Measurements from ENCODE around the gene PPTC7.
"Not testable (repeated sequence)": the region's sequence is repeated elsewhere in the genome, so short reads cannot be mapped to it uniquely, and the experiment has no call there.

DNA sequence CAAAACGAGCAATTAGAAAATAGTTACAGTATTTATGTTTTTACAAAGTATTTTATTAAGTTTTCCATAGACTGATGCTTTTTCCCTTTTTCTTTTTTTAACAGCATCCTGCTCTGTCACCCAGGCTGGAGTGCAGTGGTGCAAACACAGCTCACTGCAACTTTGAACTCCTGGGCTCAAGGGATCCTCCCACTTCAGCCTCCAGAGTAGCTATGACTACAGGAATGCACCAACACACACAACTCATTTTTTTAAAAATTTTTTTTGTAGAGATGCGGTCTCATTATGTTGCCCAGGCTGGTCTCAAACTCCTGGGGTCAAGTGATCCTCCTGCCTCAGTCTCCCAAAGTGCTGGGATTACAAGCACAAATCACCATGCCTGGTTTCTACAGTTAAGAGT, 24.2 kb downstream of the PPTC7 start:
- TF ChIP-seq, protein P1, sequence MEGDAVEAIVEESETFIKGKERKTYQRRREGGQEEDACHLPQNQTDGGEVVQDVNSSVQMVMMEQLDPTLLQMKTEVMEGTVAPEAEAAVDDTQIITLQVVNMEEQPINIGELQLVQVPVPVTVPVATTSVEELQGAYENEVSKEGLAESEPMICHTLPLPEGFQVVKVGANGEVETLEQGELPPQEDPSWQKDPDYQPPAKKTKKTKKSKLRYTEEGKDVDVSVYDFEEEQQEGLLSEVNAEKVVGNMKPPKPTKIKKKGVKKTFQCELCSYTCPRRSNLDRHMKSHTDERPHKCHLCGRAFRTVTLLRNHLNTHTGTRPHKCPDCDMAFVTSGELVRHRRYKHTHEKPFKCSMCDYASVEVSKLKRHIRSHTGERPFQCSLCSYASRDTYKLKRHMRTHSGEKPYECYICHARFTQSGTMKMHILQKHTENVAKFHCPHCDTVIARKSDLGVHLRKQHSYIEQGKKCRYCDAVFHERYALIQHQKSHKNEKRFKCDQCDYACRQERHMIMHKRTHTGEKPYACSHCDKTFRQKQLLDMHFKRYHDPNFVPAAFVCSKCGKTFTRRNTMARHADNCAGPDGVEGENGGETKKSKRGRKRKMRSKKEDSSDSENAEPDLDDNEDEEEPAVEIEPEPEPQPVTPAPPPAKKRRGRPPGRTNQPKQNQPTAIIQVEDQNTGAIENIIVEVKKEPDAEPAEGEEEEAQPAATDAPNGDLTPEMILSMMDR (IDR thresholded peaks at IDR 0.05; ENCODE audit: insufficient read depth, low read length) = not testable (repeated sequence)
- not testable (repeated sequence) for TF ChIP-seq POLR2AphosphoS5 (IDR thresholded peaks at IDR 0.05; ENCODE audit: low read depth)

Data from HL-60 (cell line).